HFFc6 (cell line): ENCODE measurements around the gene UBL4B. TPM values are rescaled to one million over a fixed set of nuclear protein-coding genes. Genes with fewer than 3 reads are reported as not detected.

Source experiments
- DNase-seq: peaks from one replicate; pipeline ENCODE4 v3.0.0-alpha.2; 2018
- H3K27ac Mint-ChIP-seq: 2 replicates; pipeline ENCODE4 v1.8.0; 2020; ENCODE audit warnings: mild to moderate bottlenecking, mixed read lengths
- H3K27me3 Mint-ChIP-seq: 2 replicates; pipeline ENCODE4 v1.8.0; 2021; ENCODE audit warnings: mild to moderate bottlenecking, moderate library complexity, mixed read lengths; ENCODE audit not compliant: insufficient read depth
- H3K36me3 Mint-ChIP-seq: 2 replicates; pipeline ENCODE4 v1.8.0; 2021; ENCODE audit warnings: low read depth, mixed read lengths
- H3K4me1 Mint-ChIP-seq: 2 replicates; pipeline ENCODE4 v1.8.0; 2020; ENCODE audit warnings: low read depth, mixed read lengths
- H3K4me3 Mint-ChIP-seq: 2 replicates; pipeline ENCODE4 v1.8.0; 2020; ENCODE audit warnings: mild to moderate bottlenecking, moderate library complexity, mixed read lengths
- H3K9me3 Mint-ChIP-seq: 2 replicates; pipeline ENCODE4 v1.8.0; 2020; ENCODE audit warnings: mild to moderate bottlenecking, mixed read lengths
- total RNA-seq, 6 experiments: library from RNA; stranded (reverse); fragmentation: NEBNext Ultra II Directional; extraction: Animal tissue kit (Norgen Biotek cat#: 25700); gene quantifications; 2 replicates in 1 of 6; 3 replicates in 5 of 6; pipeline ENCODE4 v1.2.3, GENCODE V29; 2021
- TF ChIP-seq, protein P1 (sequence below): fragments of 200-600 bp; sonication (generic); IDR thresholded peaks from 2 replicates; pipeline ENCODE4 v1.5.0; 2021; ENCODE audit warnings: antibody characterized with exemption, mild to moderate bottlenecking

UBL4B gene
- total RNA-seq, 6 experiments from 2014 or later: 1.5 to 10.9 (median 1.8) TPM

DNA sequence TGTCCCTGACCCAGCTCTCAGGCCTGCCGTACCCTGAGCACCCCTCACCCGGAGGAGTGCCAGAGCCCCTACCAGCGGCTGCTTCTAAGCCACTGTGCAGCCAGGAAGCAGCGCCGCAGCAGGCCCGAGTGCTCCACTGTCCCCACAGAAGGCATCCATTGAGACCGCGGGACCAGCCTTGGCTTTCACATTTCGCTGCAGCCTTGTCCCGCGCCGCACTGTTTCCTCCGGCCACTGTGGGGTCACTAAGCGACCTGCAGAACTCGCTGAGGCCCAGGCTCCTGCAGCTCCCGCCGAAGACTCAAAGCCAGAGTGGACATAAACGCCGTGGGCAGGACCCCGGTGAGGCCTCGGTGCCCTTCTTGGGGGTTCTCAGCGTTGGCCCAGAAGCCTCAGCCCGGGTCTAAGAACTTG, 44.8 kb upstream of the UBL4B start:
- H3K27me3 Mint-ChIP-seq: peaks cover 38% of the 10 kb centered on the region
- H3K36me3 Mint-ChIP-seq: peaks cover 5% of the 10 kb centered on the region
- peak overlapping the region; percentile 86; the same call in 1 of the 2 replicates for H3K27ac Mint-ChIP-seq
- TF ChIP-seq, protein P1, sequence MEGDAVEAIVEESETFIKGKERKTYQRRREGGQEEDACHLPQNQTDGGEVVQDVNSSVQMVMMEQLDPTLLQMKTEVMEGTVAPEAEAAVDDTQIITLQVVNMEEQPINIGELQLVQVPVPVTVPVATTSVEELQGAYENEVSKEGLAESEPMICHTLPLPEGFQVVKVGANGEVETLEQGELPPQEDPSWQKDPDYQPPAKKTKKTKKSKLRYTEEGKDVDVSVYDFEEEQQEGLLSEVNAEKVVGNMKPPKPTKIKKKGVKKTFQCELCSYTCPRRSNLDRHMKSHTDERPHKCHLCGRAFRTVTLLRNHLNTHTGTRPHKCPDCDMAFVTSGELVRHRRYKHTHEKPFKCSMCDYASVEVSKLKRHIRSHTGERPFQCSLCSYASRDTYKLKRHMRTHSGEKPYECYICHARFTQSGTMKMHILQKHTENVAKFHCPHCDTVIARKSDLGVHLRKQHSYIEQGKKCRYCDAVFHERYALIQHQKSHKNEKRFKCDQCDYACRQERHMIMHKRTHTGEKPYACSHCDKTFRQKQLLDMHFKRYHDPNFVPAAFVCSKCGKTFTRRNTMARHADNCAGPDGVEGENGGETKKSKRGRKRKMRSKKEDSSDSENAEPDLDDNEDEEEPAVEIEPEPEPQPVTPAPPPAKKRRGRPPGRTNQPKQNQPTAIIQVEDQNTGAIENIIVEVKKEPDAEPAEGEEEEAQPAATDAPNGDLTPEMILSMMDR: no peak
- no peaks in the 10 kb centered on the region; the same call in 1 of the 2 replicates for H3K9me3 Mint-ChIP-seq
- DNase-seq: no peak
- peak overlapping the region; percentile 85; the same call in 1 of the 2 replicates for H3K4me3 Mint-ChIP-seq
- peaks cover 17% of the 10 kb centered on the region; the same call in 1 of the 2 replicates for H3K4me1 Mint-ChIP-seq

DNA sequence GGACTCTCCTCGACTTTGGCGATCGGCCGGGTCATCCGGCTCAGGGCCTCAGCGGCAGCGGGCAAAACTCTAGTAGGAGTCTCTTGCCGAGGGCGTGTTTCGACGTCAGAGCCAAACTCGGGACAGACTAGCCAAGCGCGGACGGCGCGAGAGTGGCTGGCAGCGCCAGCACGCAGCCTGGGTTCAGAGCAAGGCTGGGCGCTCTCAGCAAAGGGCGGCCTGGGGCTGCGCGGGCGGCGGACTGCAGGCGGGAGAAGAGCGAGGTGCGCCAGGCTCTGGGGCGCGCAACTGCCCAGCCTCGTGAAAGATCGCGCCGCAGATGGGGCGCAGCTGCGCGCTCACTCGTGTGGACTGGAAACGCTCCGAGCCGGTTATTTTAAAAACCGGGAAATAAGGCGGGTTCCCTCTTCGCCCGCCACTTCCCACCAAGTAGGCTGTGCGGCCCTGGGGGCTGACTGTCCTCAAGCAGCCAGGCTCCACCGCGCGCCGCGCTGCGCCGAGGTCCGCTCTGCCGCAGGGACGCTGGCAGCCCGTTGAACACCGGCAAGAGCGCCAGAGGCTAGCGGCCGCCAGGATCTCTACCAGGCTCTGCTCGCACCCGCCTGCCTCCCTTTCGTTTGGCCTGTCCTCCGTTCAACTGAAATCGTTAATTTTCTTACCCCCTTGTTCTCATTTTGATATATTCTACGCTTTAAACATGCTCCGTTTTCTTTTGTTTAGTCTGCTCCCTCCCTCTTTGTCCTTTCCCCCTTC, 44.2 kb upstream of the UBL4B start:
- Mint-ChIP-seq H3K27me3 (peaks cover 38% of the 10 kb centered on the region), H3K9me3 (no peaks in the 10 kb centered on the region; the same call in 1 of the 2 replicates), H3K36me3 (peaks cover 5% of the 10 kb centered on the region), H3K27ac (peak overlapping the region; percentile 86; the same call in 1 of the 2 replicates), H3K4me3 (peak overlapping the region; percentile 85), H3K4me1 (peaks cover 17% of the 10 kb centered on the region; the same call in 1 of the 2 replicates)
- TF ChIP-seq, protein P1: no peak
- DNase-seq: no peak

DNA sequence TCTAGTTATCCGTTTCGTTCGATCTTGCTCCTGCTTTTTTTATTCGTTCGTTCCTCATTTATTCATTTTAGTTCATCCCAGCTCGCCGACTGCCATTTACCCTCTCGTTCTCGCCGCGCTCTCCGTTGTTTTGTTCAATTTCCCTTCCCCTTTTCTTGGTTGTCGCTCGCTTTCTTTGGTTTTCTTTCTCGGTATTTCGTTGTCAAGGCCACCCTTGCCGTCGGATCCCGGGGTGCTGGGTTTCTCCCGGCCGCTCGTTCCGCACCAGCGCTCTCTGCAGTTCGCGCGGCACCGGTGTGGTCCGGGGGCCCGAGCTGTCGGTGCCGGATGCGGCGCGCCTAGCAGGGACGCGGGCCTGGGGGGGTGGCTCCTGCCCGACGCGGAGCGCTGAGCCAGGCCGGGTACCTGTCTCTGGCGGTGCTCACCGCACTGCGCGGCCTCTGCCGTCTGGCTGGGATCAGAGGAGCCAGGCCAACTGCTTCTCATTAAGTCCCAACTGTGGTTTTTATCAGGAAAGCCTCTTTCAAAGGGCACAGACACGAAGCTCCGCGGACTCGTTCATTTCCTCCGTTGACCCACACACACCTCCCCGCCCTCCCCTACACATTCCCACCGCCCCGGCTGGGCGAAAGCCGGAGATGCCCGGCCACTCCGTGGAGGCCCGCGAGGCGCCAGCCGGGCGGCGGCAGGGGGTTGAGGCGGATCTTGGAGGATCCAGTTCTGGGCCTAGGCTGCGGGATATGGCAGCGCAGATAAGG, 43.4 kb upstream of the UBL4B start:
- TF ChIP-seq, protein P1: no peak
- H3K27me3 Mint-ChIP-seq: peaks cover 35% of the 10 kb centered on the region
- no peaks in the 10 kb centered on the region; the same call in 1 of the 2 replicates for H3K9me3 Mint-ChIP-seq
- peaks cover 5% of the 10 kb centered on the region for H3K36me3 Mint-ChIP-seq
- DNase-seq: no peak
- peak overlapping the region; percentile 85 for H3K4me3 Mint-ChIP-seq
- peaks cover 17% of the 10 kb centered on the region; the same call in 1 of the 2 replicates for H3K4me1 Mint-ChIP-seq
- peak overlapping the region; percentile 86; the same call in 1 of the 2 replicates for H3K27ac Mint-ChIP-seq

DNA sequence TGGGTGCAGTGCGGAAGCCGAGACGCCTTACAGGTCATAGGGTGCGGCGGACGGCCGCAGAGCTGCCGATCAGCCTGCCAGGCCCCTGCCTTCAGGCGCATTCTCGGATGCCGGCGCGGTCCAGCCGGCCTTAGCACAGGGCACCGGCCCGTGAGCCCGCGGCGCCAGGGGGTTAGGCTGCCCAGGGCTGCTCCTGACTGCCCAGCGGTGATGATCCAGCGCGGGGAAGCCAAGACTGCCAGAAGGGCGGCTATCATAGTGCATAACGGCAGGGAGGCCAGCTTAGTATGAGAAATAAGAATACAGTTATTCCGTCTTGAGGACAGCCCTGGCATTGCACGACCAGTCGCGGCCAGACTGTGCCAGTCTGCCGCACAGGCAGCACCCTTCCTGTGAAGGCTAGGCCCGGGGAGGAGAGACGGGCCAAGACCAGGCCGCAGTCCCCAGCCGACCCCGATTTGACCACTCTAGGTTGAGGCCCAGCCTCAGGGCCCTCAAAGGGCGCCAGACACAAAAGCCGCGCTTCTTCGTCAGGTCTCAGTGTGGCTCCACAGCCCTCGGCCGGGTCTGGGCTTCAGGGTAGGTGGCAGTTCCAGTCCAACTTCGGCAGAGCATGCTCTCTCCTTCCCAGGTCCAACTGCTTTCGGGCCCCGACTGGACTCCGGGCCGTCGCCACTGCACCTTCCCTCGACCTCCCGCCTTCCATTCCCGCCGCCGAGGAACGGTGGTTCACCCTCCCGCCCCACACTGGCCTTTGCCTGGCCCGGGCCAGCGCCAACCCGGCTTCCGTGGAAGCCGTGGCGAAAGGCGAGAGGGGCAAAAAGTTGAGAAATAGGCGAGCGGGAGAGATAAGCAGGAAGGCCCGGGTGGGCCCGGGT, 42.6 kb upstream of the UBL4B start:
- Mint-ChIP-seq H3K4me1 (peaks cover 17% of the 10 kb centered on the region; the same call in 1 of the 2 replicates), H3K27me3 (peaks cover 35% of the 10 kb centered on the region), H3K4me3 (peak overlapping the region; percentile 85; the same call in 1 of the 2 replicates), H3K9me3 (no peaks in the 10 kb centered on the region; the same call in 1 of the 2 replicates), H3K36me3 (peaks cover 5% of the 10 kb centered on the region), H3K27ac (peak overlapping the region; percentile 86; the same call in 1 of the 2 replicates)
- DNase-seq: no peak
- TF ChIP-seq, protein P1: no peak; the same call in 1 of the 2 replicates

DNA sequence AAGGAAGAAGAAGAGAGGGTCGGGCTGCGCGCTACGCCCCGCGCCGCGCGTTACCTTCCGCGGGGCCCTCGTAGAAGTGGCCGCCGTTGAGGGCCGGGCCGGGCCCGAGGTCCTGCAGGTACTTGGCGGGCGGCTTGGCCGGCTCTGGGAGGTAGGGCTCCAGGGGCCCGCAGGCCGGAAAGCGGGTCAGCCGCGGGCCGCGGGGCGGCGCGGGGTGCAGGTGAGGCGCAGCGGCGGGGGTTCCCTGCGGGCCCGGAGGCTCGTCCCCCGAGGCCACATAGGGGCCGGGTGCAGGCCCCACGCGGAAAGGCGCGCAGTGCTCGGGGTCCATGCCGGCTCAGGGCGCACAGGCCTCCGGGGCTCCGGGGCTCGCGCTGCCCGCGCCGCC, 42.0 kb upstream of the UBL4B start:
- TF ChIP-seq, protein P1: no peak
- Mint-ChIP-seq H3K4me1 (peaks cover 17% of the 10 kb centered on the region; the same call in 1 of the 2 replicates), H3K27me3 (peaks cover 35% of the 10 kb centered on the region)

More for the DNA sequence above, 42.0 kb upstream of the UBL4B start:
- no peaks in the 10 kb centered on the region; the same call in 1 of the 2 replicates for H3K9me3 Mint-ChIP-seq
- H3K4me3 Mint-ChIP-seq: peak overlapping the region; percentile 85; the same call in 1 of the 2 replicates
- DNase-seq: no peak
- peak overlapping the region; percentile 86; the same call in 1 of the 2 replicates for H3K27ac Mint-ChIP-seq
- H3K36me3 Mint-ChIP-seq: peaks cover 5% of the 10 kb centered on the region
